Endothelial cell of umbilical vein (primary cell): ENCODE measurements around the gene DNAJC8. TPM values are rescaled to one million over a fixed set of nuclear protein-coding genes. Genes with fewer than 3 reads are reported as not detected.

Experiments
- BruUV-seq: library from RNA; stranded (reverse); fragments of 400-500 nt; replicated peaks from 2 replicates; lab custom pipeline; 2021; lab: Mats Ljungman, UMichigan
- CTCF ChIA-PET: fragments of 300-600, 350-600 bp; sonication (Branson Sonifier 250); formaldehyde crosslinking; loops from one replicate; lab custom pipeline; 2021; ENCODE audit warnings: antibody characterized with exemption, inconsistent platforms; lab: Charles Lee
- POLR2A ChIA-PET: fragments of 300-600, 350-600 bp; sonication (Branson Sonifier 250); formaldehyde crosslinking; loops from one replicate; lab custom pipeline; 2021; ENCODE audit warnings: antibody characterized with exemption, inconsistent platforms; lab: Charles Lee
- DNase-seq: peaks from one replicate; pipeline ENCODE4 v3.0.0-alpha.2; 2011; ENCODE audit warnings: low read depth, low spot score
- FAIRE-seq: peaks from 2 replicates; lab custom pipeline; 2011; peaks lifted over from hg19 to GRCh38; lab: Jason Lieb, UNC
- H2AFZ ChIP-seq: 2 replicates; pipeline ENCODE4 v1.6.0; 2012; ENCODE audit warnings: low read depth, low read length, control low read depth, inconsistent platforms
- H3K27ac ChIP-seq: 2 replicates; pipeline ENCODE4 v1.5.1; 2011; ENCODE audit warnings: low read depth, mild to moderate bottlenecking, control low read depth, low read length, moderate library complexity; ENCODE audit not compliant: insufficient read depth
- H3K27me3 ChIP-seq, 2 experiments: 2 replicates each; pipeline versions ENCODE4 v1.6.0 to v1.6.1; 2011; ENCODE audit warnings: low read length in 2 of 2, mixed read lengths in 1 of 2; ENCODE audit not compliant: control insufficient read depth in 2 of 2, insufficient read depth in 2 of 2
- H3K36me3 ChIP-seq, 2 experiments: 2 replicates in 1 of 2; 3 replicates in 1 of 2; pipeline ENCODE4 v1.5.1; 2011; ENCODE audit warnings: low read length in 2 of 2, mild to moderate bottlenecking in 1 of 2, moderate library complexity in 1 of 2; ENCODE audit not compliant: control insufficient read depth in 2 of 2, insufficient read depth in 2 of 2; ENCODE audit errors: extremely low read depth in 1 of 2
- H3K4me1 ChIP-seq: 3 replicates; pipeline ENCODE4 v1.5.1; 2011; ENCODE audit warnings: mild to moderate bottlenecking, low read length; ENCODE audit not compliant: control insufficient read depth, insufficient read depth; ENCODE audit errors: extremely low read depth
- H3K4me2 ChIP-seq: 2 replicates; pipeline ENCODE4 v1.6.1; 2011; ENCODE audit warnings: low read length, control low read depth, mixed read lengths; ENCODE audit not compliant: insufficient read depth
- H3K4me3 ChIP-seq, 3 experiments: fragments of 200-600 bp in 1 of 3; sonication (generic), shearing (Covaris generic) in 1 of 3; replicated peaks in 1 of 3; 2 replicates each; pipeline ENCODE4 v1.5.1; 2011 to 2016; ENCODE audit warnings: control low read depth in 3 of 3, low read length in 3 of 3, mild to moderate bottlenecking in 2 of 3, inconsistent platforms in 1 of 3, low read depth in 1 of 3, moderate library complexity in 1 of 3; ENCODE audit not compliant: insufficient read depth in 1 of 3
- H3K79me2 ChIP-seq: 2 replicates; pipeline ENCODE4 v1.6.0; 2012; ENCODE audit warnings: low read length, inconsistent platforms; ENCODE audit not compliant: control insufficient read depth, insufficient read depth
- H3K9ac ChIP-seq: replicated peaks from 2 replicates; pipeline ENCODE3; 2011; ENCODE audit warnings: low read length, control low read depth; ENCODE audit not compliant: insufficient read depth; ENCODE audit errors: extremely low read depth
- H3K9me1 ChIP-seq: replicated peaks from 3 replicates; pipeline ENCODE4 v1.6.0; 2011; ENCODE audit warnings: mild to moderate bottlenecking, low read length; ENCODE audit not compliant: control insufficient read depth, insufficient read depth; ENCODE audit errors: extremely low read depth
- H3K9me3 ChIP-seq: replicated peaks from 2 replicates; pipeline ENCODE4 v1.5.1; 2012; ENCODE audit warnings: low read length, inconsistent platforms; ENCODE audit not compliant: control insufficient read depth, insufficient read depth
- H4K20me1 ChIP-seq: replicated peaks from 2 replicates; pipeline ENCODE3; 2011; ENCODE audit warnings: mild to moderate bottlenecking, low read length; ENCODE audit not compliant: control insufficient read depth, insufficient read depth; ENCODE audit errors: extremely low read depth
- EZH2 ChIP-seq: IDR thresholded peaks from 2 replicates; pipeline ENCODE4 v1.6.1; 2012; ENCODE audit warnings: borderline replicate concordance, low read depth, mild to moderate bottlenecking, moderate library complexity, low read length, inconsistent platforms; ENCODE audit not compliant: severe bottlenecking
- FOS ChIP-seq: IDR thresholded peaks from 2 replicates; pipeline ENCODE4 v1.6.1; 2011; ENCODE audit warnings: mild to moderate bottlenecking, low read length, moderate library complexity, borderline replicate concordance; ENCODE audit not compliant: insufficient read depth
- GATA2 ChIP-seq: IDR thresholded peaks from 2 replicates; pipeline ENCODE4 v1.7.0; 2011; ENCODE audit warnings: low read depth, mild to moderate bottlenecking, moderate library complexity, mixed read lengths, low read length; ENCODE audit not compliant: insufficient read length, insufficient read depth
- JUN ChIP-seq: IDR thresholded peaks from 2 replicates; pipeline ENCODE4 v1.6.1; 2011; ENCODE audit warnings: borderline replicate concordance, low read depth; ENCODE audit not compliant: insufficient read length, insufficient read depth
- MYC ChIP-seq: IDR thresholded peaks from one replicate; pipeline ENCODE4 v1.6.1; 2011; ENCODE audit warnings: mild to moderate bottlenecking, low read depth, low read length
- POLR2A ChIP-seq: IDR thresholded peaks from 2 replicates; pipeline ENCODE4 v1.6.1; 2012; ENCODE audit warnings: low read depth, mild to moderate bottlenecking, control low read depth, low read length
- POLR2AphosphoS5 ChIP-seq: IDR thresholded peaks from 2 replicates; pipeline ENCODE4 v1.6.1; 2012; ENCODE audit warnings: low read depth, mild to moderate bottlenecking, control low read depth, low read length, moderate library complexity; ENCODE audit not compliant: insufficient read depth
- dilution Hi-C: fragments of 300-500 bp; cut with MboI; formaldehyde crosslinking; loops from one replicate; pipeline ENCODE4 v1.15.0; 2019; ENCODE audit warnings: low sequenced_read_pairs; ENCODE audit not compliant: extremely low pct_ligation_motif_present
- intact Hi-C: fragments of 100-400 bp; cut with micrococcal nuclease; formaldehyde crosslinking; loops from one replicate; pipeline ENCODE4 v1.10.0; 2022
- polyA plus RNA-seq, 4 experiments: library from polyadenylated mRNA; depleted of rRNA in 3 of 4; stranded (reverse) in 3 of 4; unstranded in 1 of 4; fragments of >200 nt; gene quantifications; 2 replicates each; pipeline versions ENCODE4 v1.2.1 to v1.2.3, GENCODE V29; 2011 to 2012; ENCODE audit warnings: missing spikeins in 1 of 4
- total RNA-seq: library from RNA; stranded (reverse); gene quantifications from 2 replicates; pipeline ENCODE4 v1.2.3, GENCODE V29; 2021
- TF ChIP-seq, protein P1 (sequence below): IDR thresholded peaks from 2 replicates; pipeline ENCODE4 v1.6.1; 2011; ENCODE audit not compliant: insufficient read depth, insufficient read length
- TF ChIP-seq, protein P2 (sequence below), 2 donors: IDR thresholded peaks; 1 replicate in 1 of 2; 2 replicates in 1 of 2; pipeline ENCODE4 v1.5.1; 2011; ENCODE audit warnings: low read length in 2 of 2, mild to moderate bottlenecking in 2 of 2, moderate library complexity in 2 of 2, control low read depth in 1 of 2, inconsistent platforms in 1 of 2, low read depth in 1 of 2; ENCODE audit not compliant: insufficient read depth in 1 of 2; ENCODE audit errors: extremely low read depth in 1 of 2

The DNAJC8 gene
- total and polyA plus RNA-seq, 2 donors (not counting 3 experiments of a cell fraction or from before 2014, with no cell fraction given) = 71.0 to 106 TPM

DNA sequence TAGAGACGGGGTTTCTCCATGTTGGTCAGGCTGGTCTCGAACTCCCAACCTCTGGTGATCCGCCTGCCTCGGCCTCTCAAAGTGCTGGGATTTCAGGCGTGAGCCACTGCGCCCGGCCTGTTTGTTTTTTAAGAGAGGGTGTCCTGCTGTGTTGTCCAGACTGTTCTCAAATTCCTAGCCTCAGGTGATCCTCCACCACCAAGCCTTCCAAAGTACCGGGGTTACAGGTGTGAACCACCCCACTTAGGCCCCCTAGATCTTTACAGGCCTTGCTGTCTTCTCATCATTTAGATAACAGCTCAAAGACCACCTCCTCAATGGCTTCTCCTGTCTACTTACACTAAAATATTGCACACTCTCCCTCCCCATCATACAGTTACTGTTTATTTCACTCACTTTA lies 32.7 kb upstream of the DNAJC8 start:
- Histone ChIP-seq H3K27me3 (no peaks in the 10 kb centered on the region), H4K20me1 (peaks cover 12% of the 10 kb centered on the region), H3K4me3 (no peak overlapping the region), H3K9ac (no peak overlapping the region), H3K4me1 (peaks cover 7% of the 10 kb centered on the region), H2AFZ (no peak overlapping the region), H3K36me3 (no peaks in the 10 kb centered on the region), H3K27ac (no peak overlapping the region), H3K9me3 (no peaks in the 10 kb centered on the region), H3K79me2 (peaks cover 70% of the 10 kb centered on the region), H3K9me1 (no peaks in the 10 kb centered on the region), H3K4me2 (no peak overlapping the region)
- no TSS peak for BruUV-seq
- TF ChIP-seq POLR2A = no peak
- TF ChIP-seq EZH2 = no peak
- TF ChIP-seq, protein P1, sequence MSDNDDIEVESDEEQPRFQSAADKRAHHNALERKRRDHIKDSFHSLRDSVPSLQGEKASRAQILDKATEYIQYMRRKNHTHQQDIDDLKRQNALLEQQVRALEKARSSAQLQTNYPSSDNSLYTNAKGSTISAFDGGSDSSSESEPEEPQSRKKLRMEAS = no peak
- TF ChIP-seq POLR2AphosphoS5 = no peak
- no peak for TF ChIP-seq FOS
- TF ChIP-seq JUN = no peak
- TF ChIP-seq, protein P2, sequence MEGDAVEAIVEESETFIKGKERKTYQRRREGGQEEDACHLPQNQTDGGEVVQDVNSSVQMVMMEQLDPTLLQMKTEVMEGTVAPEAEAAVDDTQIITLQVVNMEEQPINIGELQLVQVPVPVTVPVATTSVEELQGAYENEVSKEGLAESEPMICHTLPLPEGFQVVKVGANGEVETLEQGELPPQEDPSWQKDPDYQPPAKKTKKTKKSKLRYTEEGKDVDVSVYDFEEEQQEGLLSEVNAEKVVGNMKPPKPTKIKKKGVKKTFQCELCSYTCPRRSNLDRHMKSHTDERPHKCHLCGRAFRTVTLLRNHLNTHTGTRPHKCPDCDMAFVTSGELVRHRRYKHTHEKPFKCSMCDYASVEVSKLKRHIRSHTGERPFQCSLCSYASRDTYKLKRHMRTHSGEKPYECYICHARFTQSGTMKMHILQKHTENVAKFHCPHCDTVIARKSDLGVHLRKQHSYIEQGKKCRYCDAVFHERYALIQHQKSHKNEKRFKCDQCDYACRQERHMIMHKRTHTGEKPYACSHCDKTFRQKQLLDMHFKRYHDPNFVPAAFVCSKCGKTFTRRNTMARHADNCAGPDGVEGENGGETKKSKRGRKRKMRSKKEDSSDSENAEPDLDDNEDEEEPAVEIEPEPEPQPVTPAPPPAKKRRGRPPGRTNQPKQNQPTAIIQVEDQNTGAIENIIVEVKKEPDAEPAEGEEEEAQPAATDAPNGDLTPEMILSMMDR (IDR thresholded peaks at IDR 0.05; ENCODE audit: extremely low read depth in 1 of 2, insufficient read depth in 1 of 2, low read depth in 1 of 2, low read length in 2 of 2) = no peak
- TF ChIP-seq MYC = no peak
- no peak for TF ChIP-seq GATA2
- intact Hi-C loops (no loop called here), dilution Hi-C loops (loop anchor here (25.0 kb wide), 1 partner anchor 347 kb away; no protein-coding TSS in a partner anchor)
- POLR2A ChIA-PET = interaction anchor here (0.6 kb wide), 1 partner anchor 27 kb away, joined by 5 read pairs; no protein-coding TSS in a partner anchor
- DNase-seq (no peak), FAIRE-seq (no peak)
- CTCF ChIA-PET = interaction anchor here (0.9 to 2.1 kb wide), 2 partner anchors 17 to 37 kb away, joined by 5 to 14 read pairs; no protein-coding TSS in a partner anchor
